Endothelial cell (in vitro differentiated cells): ENCODE results near the gene MYO16. TPM values are rescaled to one million over a fixed set of nuclear protein-coding genes. Genes with fewer than 3 reads are reported as not detected.

Experiments
- DNase-seq: peaks from one replicate; pipeline ENCODE4 v3.0.0; 2021; ENCODE audit warnings: low spot score
- H3K27ac Mint-ChIP-seq: one replicate; pipeline ENCODE4 v1.8.0; 2021; ENCODE audit warnings: mixed read lengths, inconsistent platforms; ENCODE audit not compliant: unreplicated experiment
- H3K27me3 Mint-ChIP-seq: one replicate; pipeline ENCODE4 v1.8.0; 2021; ENCODE audit warnings: mild to moderate bottlenecking, moderate library complexity, mixed read lengths, inconsistent platforms; ENCODE audit not compliant: unreplicated experiment
- H3K36me3 Mint-ChIP-seq: one replicate; pipeline ENCODE4 v1.8.0; 2021; ENCODE audit warnings: mild to moderate bottlenecking, low read depth, mixed read lengths, inconsistent platforms; ENCODE audit not compliant: unreplicated experiment
- H3K4me1 Mint-ChIP-seq: one replicate; pipeline ENCODE4 v1.8.0; 2021; ENCODE audit warnings: mild to moderate bottlenecking, mixed read lengths, inconsistent platforms; ENCODE audit not compliant: unreplicated experiment
- H3K4me3 Mint-ChIP-seq: one replicate; pipeline ENCODE4 v1.8.0; 2021; ENCODE audit warnings: mild to moderate bottlenecking, mixed read lengths, inconsistent platforms; ENCODE audit not compliant: unreplicated experiment
- H3K9me3 Mint-ChIP-seq: one replicate; pipeline ENCODE4 v1.8.0; 2021; ENCODE audit warnings: mixed read lengths, inconsistent platforms; ENCODE audit not compliant: unreplicated experiment
- total RNA-seq: library from RNA; stranded (reverse); fragmentation: NEBNext Ultra II Directional; extraction: Animal tissue kit (Norgen Biotek cat#: 25700); gene quantifications from one replicate; pipeline ENCODE4 v1.2.1, GENCODE V29; 2021; ENCODE audit not compliant: unreplicated experiment
- TF ChIP-seq, protein P1 (sequence below): fragments of 200-600 bp; sonication (generic); IDR thresholded peaks from one replicate; pipeline ENCODE4 v1.5.0; 2021; ENCODE audit warnings: antibody characterized with exemption; ENCODE audit not compliant: unreplicated experiment

The MYO16 gene
- total RNA-seq, 1 donor from 2014 or later, result 1.4 TPM

- Mint-ChIP-seq H3K9me3 (no peaks in the 10 kb centered on the region), H3K4me1 (no peaks in the 10 kb centered on the region), H3K36me3 (no peaks in the 10 kb centered on the region), H3K27me3 (no peaks in the 10 kb centered on the region), H3K4me3 (no peak overlapping the region), H3K27ac (no peak overlapping the region)
- DNase-seq, result no peak
- TF ChIP-seq, protein P1, sequence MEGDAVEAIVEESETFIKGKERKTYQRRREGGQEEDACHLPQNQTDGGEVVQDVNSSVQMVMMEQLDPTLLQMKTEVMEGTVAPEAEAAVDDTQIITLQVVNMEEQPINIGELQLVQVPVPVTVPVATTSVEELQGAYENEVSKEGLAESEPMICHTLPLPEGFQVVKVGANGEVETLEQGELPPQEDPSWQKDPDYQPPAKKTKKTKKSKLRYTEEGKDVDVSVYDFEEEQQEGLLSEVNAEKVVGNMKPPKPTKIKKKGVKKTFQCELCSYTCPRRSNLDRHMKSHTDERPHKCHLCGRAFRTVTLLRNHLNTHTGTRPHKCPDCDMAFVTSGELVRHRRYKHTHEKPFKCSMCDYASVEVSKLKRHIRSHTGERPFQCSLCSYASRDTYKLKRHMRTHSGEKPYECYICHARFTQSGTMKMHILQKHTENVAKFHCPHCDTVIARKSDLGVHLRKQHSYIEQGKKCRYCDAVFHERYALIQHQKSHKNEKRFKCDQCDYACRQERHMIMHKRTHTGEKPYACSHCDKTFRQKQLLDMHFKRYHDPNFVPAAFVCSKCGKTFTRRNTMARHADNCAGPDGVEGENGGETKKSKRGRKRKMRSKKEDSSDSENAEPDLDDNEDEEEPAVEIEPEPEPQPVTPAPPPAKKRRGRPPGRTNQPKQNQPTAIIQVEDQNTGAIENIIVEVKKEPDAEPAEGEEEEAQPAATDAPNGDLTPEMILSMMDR, result no peak
These were observed 122.9 kb downstream of the MYO16 start for GRCh38 chr13:108752276-108752675.

DNA sequence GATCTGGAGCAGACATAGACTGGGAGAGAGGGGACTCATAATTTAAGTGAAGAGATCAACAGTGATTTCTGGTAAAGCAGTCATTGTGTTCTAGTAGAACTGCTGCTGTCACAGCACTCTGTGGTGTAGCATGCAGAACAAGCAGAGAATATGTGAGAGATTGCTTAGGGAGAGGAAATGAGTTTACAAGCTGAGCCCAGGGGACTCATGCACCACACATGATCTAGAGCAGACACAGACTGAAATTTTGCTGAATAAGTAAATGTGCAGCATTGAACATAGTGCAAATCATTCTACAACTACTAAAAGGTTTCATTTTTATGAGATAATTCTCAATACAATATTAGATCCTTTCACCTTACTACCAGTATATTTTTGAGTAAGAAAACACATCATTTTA, 125.7 kb downstream of the MYO16 start:
- Mint-ChIP-seq H3K9me3 (no peaks in the 10 kb centered on the region), H3K4me3 (no peak overlapping the region), H3K4me1 (peaks cover 6% of the 10 kb centered on the region), H3K36me3 (no peaks in the 10 kb centered on the region), H3K27me3 (no peaks in the 10 kb centered on the region), H3K27ac (no peak overlapping the region)
- no peak for DNase-seq
- TF ChIP-seq, protein P1, result no peak

DNA sequence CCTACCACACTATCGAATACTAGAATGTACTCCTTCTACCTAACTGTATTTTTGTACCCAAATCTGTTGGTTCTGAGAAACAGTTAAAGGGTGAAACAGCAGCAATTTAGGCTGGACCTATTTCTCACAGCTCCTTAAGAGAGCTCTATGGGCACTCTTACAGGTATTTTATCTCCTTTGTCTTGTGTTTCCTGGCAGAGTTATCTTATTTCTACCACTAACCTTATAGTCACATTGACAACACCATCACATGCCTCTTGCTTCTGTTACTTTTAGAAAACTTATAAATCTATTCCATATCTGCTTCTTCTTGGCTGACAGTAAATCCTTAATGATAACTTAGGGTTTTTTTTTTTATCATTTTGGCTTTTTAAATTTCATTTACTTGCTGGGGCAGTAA, 130.7 kb downstream of the MYO16 start:
- no peak for DNase-seq
- H3K27ac Mint-ChIP-seq, result peak overlapping the region; percentile 50
- peaks cover 13% of the 10 kb centered on the region for H3K4me1 Mint-ChIP-seq
- TF ChIP-seq, protein P1, result no peak
- no peaks in the 10 kb centered on the region for H3K27me3 Mint-ChIP-seq
- H3K9me3 Mint-ChIP-seq, result no peaks in the 10 kb centered on the region
- H3K4me3 Mint-ChIP-seq, result no peak overlapping the region
- no peaks in the 10 kb centered on the region for H3K36me3 Mint-ChIP-seq

- H3K4me3 Mint-ChIP-seq, result no peak overlapping the region
- peaks cover 13% of the 10 kb centered on the region for H3K4me1 Mint-ChIP-seq
- TF ChIP-seq, protein P1, result no peak
These were observed 131.1 kb downstream of the MYO16 start for GRCh38 chr13:108760541-108760940.

GRCh38 chr13:108768035-108768434, 138.6 kb downstream of the MYO16 start:
- no peak overlapping the region for H3K27ac Mint-ChIP-seq
- no peak overlapping the region for H3K4me3 Mint-ChIP-seq

More at GRCh38 chr13:108760541-108760940, 131.1 kb downstream of the MYO16 start:
- no peak for DNase-seq
- Mint-ChIP-seq H3K27me3 (no peaks in the 10 kb centered on the region), H3K36me3 (no peaks in the 10 kb centered on the region), H3K27ac (no peak overlapping the region), H3K9me3 (no peaks in the 10 kb centered on the region)

More at GRCh38 chr13:108768035-108768434, 138.6 kb downstream of the MYO16 start:
- TF ChIP-seq, protein P1, result no peak
- Mint-ChIP-seq H3K4me1 (peaks cover 5% of the 10 kb centered on the region), H3K9me3 (no peaks in the 10 kb centered on the region), H3K36me3 (no peaks in the 10 kb centered on the region), H3K27me3 (no peaks in the 10 kb centered on the region)
- DNase-seq, result no peak
